ENCODE results near the gene RBMS1.
A peak's percentile ranks its signal among the peaks of the same experiment; 100 is the strongest.

- TF ChIP-seq, protein P1, sequence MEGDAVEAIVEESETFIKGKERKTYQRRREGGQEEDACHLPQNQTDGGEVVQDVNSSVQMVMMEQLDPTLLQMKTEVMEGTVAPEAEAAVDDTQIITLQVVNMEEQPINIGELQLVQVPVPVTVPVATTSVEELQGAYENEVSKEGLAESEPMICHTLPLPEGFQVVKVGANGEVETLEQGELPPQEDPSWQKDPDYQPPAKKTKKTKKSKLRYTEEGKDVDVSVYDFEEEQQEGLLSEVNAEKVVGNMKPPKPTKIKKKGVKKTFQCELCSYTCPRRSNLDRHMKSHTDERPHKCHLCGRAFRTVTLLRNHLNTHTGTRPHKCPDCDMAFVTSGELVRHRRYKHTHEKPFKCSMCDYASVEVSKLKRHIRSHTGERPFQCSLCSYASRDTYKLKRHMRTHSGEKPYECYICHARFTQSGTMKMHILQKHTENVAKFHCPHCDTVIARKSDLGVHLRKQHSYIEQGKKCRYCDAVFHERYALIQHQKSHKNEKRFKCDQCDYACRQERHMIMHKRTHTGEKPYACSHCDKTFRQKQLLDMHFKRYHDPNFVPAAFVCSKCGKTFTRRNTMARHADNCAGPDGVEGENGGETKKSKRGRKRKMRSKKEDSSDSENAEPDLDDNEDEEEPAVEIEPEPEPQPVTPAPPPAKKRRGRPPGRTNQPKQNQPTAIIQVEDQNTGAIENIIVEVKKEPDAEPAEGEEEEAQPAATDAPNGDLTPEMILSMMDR (IDR thresholded peaks at IDR 0.05) = no peak
- TF ChIP-seq POLR2A (IDR thresholded peaks at IDR 0.05) (no peak), POLR2AphosphoS5 (IDR thresholded peaks at IDR 0.05) (peak; percentile 80)
Observed at GRCh38 chr2:160294339-160294803, 199.2 kb downstream of the RBMS1 start.

Data from gastroesophageal sphincter (tissue), 3 donors.